Adrenal gland (tissue), 12 donors: Measurements from ENCODE around the gene PRRG1. TPM values are rescaled to one million over a fixed set of nuclear protein-coding genes. Genes with fewer than 3 reads are reported as not detected.
"Not testable (repeated sequence)": the region's sequence is repeated elsewhere in the genome, so short reads cannot be mapped to it uniquely, and the experiment has no call there.

Source experiments
- DNase-seq, 7 donors: peaks; one replicate each; pipeline ENCODE4 v3.0.0-alpha.2; 2019 to 2020
- H3K27ac ChIP-seq, 5 donors: fragments of 200-600 bp; sonication (generic) in 4 of 5; 1 replicate in 3 of 5; 2 replicates in 2 of 5; pipeline versions ENCODE4 v1.5.1 to v1.8.0; 2016 to 2020; ENCODE audit warnings: mild to moderate bottlenecking in 1 of 5
- H3K27me3 ChIP-seq: fragments of 200-600 bp; 2 replicates; pipeline ENCODE4 v1.8.0; 2021
- H3K36me3 ChIP-seq, 2 donors: fragments of 200-600 bp; replicated peaks in 1 of 2; 1 replicate in 1 of 2; 2 replicates in 1 of 2; pipeline versions ENCODE4 v1.5.1 to v1.8.0; 2018 to 2022
- H3K4me1 ChIP-seq, 2 donors: fragments of 200-600 bp; replicated peaks in 1 of 2; 1 replicate in 1 of 2; 2 replicates in 1 of 2; pipeline versions ENCODE4 v1.5.1 to v1.8.0; 2018 to 2021
- H3K4me3 ChIP-seq, 4 donors: fragments of 200-600 bp; sonication (generic) in 3 of 4; one replicate each; pipeline ENCODE4 v1.5.1; 2016 to 2018
- H3K9me3 ChIP-seq, 3 donors: fragments of 200-600 bp; sonication (generic) in 1 of 3; replicated peaks in 1 of 3; 1 replicate in 2 of 3; 2 replicates in 1 of 3; pipeline versions ENCODE4 v1.5.1 to v1.8.0; 2016 to 2021
- POLR2A ChIP-seq, 2 donors: fragments of 450-650 bp; IDR thresholded peaks; one replicate each; pipeline ENCODE4 v1.6.1; 2017; ENCODE audit warnings: antibody characterized with exemption in 2 of 2, mild to moderate bottlenecking in 2 of 2, moderate library complexity in 1 of 2
- WGBS, 4 donors: extraction: QIAGEN DNeasy Blood & Tissue Kit in 2 of 4; methylation state at CpG; one replicate each; pipeline versions ENCODE4 v1.1.5 to v1.1.7; 2013 to 2017; 5-methylcytosine and 5-hydroxymethylcytosine counted together
- intact Hi-C, 2 donors: fragments of 100-400 bp; cut with DNase I; formaldehyde crosslinking; loops; one replicate each; pipeline versions ENCODE4 v1.14.1 to v1.15.0; 2022 to 2023
- polyA plus RNA-seq, 3 donors: library from polyadenylated mRNA; stranded (reverse); fragments of 200-250 nt in 2 of 3; fragments of 350-450 nt in 1 of 3; fragmentation: Illumina TruSeq in 1 of 3; extraction: RNeasy Lipid Tissue Mini Kit (QIAGEN cat#74804) in 1 of 3; gene quantifications; one replicate each; pipeline ENCODE4 v1.2.3, GENCODE V29; 2013 to 2014
- total RNA-seq, 9 donors: library from RNA; depleted of rRNA in 4 of 9; stranded (reverse); fragments of >200 nt in 4 of 9; fragments of 120-200 nt in 1 of 9; fragmentation: NEBNext Ultra II Directional in 1 of 9; extraction: Animal tissue kit (Norgen Biotek cat#: 25700) in 1 of 9; gene quantifications; one replicate each; pipeline versions ENCODE4 v1.1.0 to v1.2.4, GENCODE V29; 2013 to 2023
- TF ChIP-seq, protein P1 (sequence below), 6 experiments: fragments of 450-650 bp in 4 of 6; fragments of 200-600 bp in 2 of 6; sonication (generic) in 1 of 6; IDR thresholded peaks; 1 replicate in 5 of 6; 2 replicates in 1 of 6; pipeline versions ENCODE4 v1.5.1 to v1.8.0; 2016 to 2021; ENCODE audit warnings: antibody characterized with exemption in 6 of 6, mild to moderate bottlenecking in 2 of 6, moderate library complexity in 1 of 6
- donor health status: healthy with polysubstance abuse.
- donor health status: Bipolar disorder and iron deficiency.
- donor health status: DM: yes; HTN: yes; CAD: no.
- donor health status: DM: no; HTN: no; CAD: no.
- donor health status: DM: no; HTN: no; CAD: no.
- donor health status: DM: yes; HTN: yes; CAD: no.

Gene PRRG1
- total and polyA plus RNA-seq, 12 donors = 2.4 to 23.8 (median 10.1) TPM

DNA sequence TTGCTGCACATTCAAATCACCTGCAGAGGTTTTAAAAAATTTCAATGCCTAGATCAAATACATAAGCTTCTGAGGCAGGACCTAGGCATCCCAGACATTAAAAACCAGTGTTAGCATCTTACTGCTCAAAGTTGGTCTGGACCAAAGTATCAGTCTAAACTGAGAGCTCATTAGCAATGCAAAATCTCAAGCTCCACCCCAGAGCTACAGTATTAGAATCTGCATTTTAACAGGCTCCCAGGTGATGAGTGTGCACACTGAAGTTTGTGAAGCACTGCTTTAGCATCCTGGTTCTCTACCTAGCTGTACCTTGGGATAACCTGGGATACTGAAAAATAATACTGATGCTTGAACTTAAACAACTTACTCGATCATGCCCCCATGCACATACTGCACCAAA lies 96.0 kb downstream of the PRRG1 start:
- WGBS, 4 donors = 70 to 100% (median 81%) methylated on average over 1 of the region's 1 CpG
- H3K9me3 ChIP-seq = no peaks in the 10 kb centered on the region
- H3K4me1 ChIP-seq = no peaks in the 10 kb centered on the region
- DNase-seq = no peak
- H3K4me3 ChIP-seq = no peak overlapping the region
- TF ChIP-seq POLR2A (IDR thresholded peaks at IDR 0.05) = no peak
- TF ChIP-seq, protein P1, sequence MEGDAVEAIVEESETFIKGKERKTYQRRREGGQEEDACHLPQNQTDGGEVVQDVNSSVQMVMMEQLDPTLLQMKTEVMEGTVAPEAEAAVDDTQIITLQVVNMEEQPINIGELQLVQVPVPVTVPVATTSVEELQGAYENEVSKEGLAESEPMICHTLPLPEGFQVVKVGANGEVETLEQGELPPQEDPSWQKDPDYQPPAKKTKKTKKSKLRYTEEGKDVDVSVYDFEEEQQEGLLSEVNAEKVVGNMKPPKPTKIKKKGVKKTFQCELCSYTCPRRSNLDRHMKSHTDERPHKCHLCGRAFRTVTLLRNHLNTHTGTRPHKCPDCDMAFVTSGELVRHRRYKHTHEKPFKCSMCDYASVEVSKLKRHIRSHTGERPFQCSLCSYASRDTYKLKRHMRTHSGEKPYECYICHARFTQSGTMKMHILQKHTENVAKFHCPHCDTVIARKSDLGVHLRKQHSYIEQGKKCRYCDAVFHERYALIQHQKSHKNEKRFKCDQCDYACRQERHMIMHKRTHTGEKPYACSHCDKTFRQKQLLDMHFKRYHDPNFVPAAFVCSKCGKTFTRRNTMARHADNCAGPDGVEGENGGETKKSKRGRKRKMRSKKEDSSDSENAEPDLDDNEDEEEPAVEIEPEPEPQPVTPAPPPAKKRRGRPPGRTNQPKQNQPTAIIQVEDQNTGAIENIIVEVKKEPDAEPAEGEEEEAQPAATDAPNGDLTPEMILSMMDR (IDR thresholded peaks at IDR 0.05) = no peak
- no peak overlapping the region for H3K27ac ChIP-seq
- H3K36me3 ChIP-seq = no peaks in the 10 kb centered on the region
- intact Hi-C loops = no loop called here
- no peaks in the 10 kb centered on the region for H3K27me3 ChIP-seq

DNA sequence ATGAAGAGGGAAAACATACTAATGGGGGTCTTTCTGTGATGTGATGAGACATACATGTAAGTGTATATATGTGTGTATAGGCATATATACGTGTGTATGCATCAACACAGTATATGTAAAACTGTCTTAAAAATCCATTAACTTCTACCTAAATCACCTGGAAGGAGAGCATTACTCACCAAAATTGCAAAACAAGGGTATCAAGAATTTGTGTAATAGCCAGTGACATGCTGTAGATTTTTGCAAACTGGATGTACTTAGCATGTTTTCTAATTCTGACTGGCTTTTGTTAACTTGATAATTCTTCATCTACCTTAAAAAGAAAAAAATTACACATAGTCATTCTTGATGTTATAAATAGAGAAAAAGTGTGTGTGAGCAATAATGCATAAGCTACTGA lies 104.7 kb downstream of the PRRG1 start:
- 70 to 94% (median 86%) methylated on average over 1 of the region's 1 CpG for WGBS, 4 donors
- Histone ChIP-seq H3K4me1 (no peaks in the 10 kb centered on the region), H3K27me3 (peaks cover 5% of the 10 kb centered on the region), H3K4me3 (no peak overlapping the region), H3K27ac (no peak overlapping the region), H3K36me3 (no peaks in the 10 kb centered on the region), H3K9me3 (no peaks in the 10 kb centered on the region)
- TF ChIP-seq, protein P1 (IDR thresholded peaks at IDR 0.05) = no peak
- no peak for TF ChIP-seq POLR2A (IDR thresholded peaks at IDR 0.05)
- intact Hi-C loops = no loop called here
- DNase-seq = no peak

DNA sequence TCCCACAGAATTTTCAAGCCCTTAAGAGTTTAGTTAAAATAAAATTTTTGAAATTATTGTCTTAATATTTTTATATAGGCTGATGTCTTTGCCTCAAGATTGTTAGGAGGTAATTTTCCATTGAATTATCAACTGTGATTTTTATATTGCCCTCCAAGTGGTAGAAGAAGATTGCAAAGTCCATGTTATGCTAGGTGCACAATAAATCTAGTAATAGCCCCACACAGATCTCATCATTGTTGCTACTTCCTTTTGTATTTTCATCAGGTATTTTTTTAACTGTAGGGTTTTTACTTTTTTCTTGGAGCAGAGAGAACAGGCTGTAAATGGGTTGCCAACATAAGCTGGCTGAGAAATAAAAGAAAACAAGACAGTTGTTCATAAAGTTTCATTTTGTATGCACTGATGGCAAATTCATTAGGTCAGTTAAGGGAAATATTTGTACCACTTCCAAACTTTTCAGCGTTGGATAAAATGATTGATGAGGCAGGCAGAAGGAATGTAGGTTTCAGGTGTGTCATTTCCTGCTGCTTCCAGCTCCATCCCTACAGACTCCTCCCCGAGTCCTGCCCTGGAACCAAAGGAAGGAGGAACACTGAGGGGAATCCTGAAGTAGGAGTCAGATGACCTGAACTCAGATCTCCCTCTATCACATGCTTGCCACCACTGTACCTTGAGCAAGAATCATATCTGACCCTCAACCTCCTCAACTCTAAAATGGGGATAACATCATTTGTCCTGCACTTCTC lies 105.5 kb downstream of the PRRG1 start:
- intact Hi-C loops = no loop called here
- Histone ChIP-seq H3K27ac (no peak overlapping the region), H3K36me3 (no peaks in the 10 kb centered on the region), H3K9me3 (no peaks in the 10 kb centered on the region), H3K27me3 (peaks cover 5% of the 10 kb centered on the region), H3K4me1 (no peaks in the 10 kb centered on the region), H3K4me3 (no peak overlapping the region)
- DNase-seq = no peak
- 22 to 52% (median 39%) methylated on average over 1 to 2 of the region's 2 CpGs for WGBS, 4 donors
- TF ChIP-seq POLR2A (IDR thresholded peaks at IDR 0.05) = no peak

DNA sequence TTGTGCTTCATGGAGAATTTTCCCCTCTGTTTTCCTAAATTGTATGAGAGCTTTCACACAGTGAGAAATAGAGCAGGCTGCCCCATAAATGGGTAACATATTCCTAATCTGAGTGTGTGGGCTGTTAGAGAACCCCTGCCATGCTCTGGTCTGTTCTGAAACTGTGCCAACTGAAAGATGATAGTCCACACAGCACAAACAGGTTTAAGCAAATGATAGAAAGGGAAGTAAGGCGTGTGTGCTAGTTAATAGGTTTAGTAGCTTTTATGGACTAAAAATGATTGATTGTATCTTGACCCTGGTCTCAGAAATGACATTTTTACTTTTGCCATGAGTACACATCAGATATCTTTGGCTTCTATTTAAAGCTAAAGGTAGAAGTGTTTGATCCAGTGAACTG lies 106.2 kb downstream of the PRRG1 start:
- no peak overlapping the region for H3K4me3 ChIP-seq
- DNase-seq = no peak

DNA sequence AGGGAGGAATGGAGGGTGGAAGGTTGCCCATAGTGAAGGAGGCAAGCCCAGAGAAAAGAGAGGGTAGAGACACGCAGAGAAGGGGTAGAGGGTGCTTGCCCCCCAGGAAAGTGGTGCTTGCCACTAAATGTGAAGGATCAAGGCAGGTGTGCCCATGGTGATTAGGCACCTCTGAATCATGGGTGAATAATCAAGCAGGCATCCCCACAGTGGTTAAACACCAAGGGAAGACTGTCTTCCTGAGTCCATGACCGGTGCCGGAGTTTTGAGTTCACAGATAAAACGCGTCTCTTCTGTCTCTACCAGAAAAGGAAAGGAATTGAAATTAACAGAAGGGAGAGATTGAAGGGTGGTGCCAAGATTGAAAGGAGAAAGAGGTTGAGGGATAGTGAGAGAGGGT lies 111.1 kb downstream of the PRRG1 start:
- H3K27me3 ChIP-seq, H3K4me3 ChIP-seq, intact Hi-C loops, DNase-seq, H3K9me3 ChIP-seq, H3K36me3 ChIP-seq, H3K27ac ChIP-seq, H3K4me1 ChIP-seq: not testable (repeated sequence)
- 86 to 97% (median 93%) methylated on average over 5 of the region's 5 CpGs for WGBS, 4 donors

More for the DNA sequence above, 106.2 kb downstream of the PRRG1 start:
- H3K36me3 ChIP-seq = no peaks in the 10 kb centered on the region
- no peaks in the 10 kb centered on the region for H3K9me3 ChIP-seq
- H3K27ac ChIP-seq = no peak overlapping the region
- TF ChIP-seq POLR2A (IDR thresholded peaks at IDR 0.05) = no peak
- TF ChIP-seq, protein P1 (IDR thresholded peaks at IDR 0.05) = no peak
- no peaks in the 10 kb centered on the region for H3K4me1 ChIP-seq
- WGBS, 4 donors = 39 to 87% (median 75%) methylated on average over 1 of the region's 1 CpG
- intact Hi-C loops = no loop called here
- peaks cover 5% of the 10 kb centered on the region for H3K27me3 ChIP-seq
